Kidney tubule cell (primary cell): Measurements from ENCODE around the gene MRPL4.

Experiments
- DNase-seq: peaks from one replicate; pipeline ENCODE4 v3.0.0-alpha.2; 2018; ENCODE audit warnings: low spot score

The MRPL4 gene

DNA sequence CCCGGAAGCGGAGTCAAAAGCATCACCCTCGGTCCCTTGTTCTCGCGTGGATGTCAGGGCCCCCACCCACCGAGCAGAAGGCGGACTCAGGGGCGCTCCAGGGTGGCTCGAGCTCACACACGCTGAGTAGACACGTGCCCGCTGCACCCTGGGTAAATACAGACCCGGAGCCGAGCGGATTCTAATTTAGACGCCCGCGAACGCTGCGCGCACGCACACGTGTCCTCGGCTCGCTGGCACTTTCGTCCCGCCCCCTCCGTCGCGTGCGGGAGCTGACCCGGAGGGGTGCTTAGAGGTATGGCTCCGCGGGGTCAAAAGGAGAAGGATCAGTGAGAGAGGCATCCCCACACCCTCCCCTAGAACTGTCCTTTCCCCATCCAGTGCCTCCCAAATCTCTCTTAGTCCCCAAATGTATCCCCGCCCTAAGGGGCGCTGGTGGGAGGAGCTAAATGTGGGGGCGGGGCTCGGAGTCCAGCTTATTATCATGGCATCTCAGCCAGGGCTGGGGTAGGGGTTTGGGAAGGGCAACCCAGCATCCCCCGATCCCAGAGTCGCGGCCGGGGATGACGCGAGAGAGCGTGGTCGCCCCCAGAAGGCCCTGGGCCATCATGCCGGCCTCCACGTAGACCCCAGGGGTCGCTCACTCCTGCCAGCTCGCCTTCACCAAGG is 37.3 kb downstream of the MRPL4 start:
- peak; percentile 39 for DNase-seq

DNA sequence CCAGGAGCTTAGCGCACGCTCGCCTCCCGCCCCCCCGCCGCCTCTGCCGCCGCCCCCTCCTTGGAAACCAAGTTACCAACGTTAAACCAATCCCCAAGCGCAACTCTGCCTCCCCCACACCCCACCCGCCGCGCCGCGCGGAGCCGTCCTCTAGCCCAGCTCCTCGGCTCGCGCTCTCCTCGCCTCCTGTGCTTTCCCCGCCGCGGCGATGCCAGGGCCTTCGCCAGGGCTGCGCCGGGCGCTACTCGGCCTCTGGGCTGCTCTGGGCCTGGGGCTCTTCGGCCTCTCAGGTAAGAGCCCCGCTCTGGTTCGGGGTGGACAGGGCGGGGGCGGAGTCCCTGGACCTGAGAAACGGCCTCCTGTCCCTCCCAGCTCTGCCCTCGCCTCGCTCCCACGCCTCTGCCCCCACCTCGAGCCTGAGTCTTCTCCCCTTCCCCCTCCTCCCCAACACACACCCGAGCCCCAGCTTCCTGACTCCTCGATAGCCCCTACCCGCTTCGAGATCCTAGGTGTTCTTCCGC is 37.9 kb downstream of the MRPL4 start, which contains the start of gene ICAM5:
Gene ICAM5 (plus strand): TSS at position 117 of the 521 bp plus-strand sequence. CDS start 92 bp downstream, at position 209.
- no peak for DNase-seq

DNA sequence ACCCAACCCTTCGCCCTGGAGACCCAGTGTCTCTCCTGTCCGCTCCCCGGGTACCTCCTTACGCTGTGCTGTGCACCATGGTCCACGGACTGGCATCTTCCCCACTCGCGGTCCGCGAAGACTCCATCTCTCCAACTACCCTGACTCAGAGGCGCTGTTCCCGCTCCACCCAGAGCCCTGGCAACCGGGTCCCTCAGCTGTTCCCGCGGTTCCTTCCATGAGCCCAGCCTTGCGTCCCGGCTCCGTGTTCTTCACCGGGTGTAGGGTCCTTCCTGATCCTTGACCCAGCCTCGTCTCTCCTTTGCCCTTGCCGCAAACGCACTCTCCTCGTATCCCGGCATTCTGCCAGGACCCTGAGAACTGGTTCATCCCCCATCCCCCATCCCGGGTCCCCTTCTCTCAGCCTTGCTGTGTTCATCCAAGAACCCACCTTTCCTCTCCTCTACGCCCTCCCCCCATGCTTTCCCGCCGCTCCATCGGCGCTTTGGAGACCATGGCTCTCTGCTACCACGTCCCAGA is 38.4 kb downstream of the MRPL4 start:
- DNase-seq, result no peak

DNA sequence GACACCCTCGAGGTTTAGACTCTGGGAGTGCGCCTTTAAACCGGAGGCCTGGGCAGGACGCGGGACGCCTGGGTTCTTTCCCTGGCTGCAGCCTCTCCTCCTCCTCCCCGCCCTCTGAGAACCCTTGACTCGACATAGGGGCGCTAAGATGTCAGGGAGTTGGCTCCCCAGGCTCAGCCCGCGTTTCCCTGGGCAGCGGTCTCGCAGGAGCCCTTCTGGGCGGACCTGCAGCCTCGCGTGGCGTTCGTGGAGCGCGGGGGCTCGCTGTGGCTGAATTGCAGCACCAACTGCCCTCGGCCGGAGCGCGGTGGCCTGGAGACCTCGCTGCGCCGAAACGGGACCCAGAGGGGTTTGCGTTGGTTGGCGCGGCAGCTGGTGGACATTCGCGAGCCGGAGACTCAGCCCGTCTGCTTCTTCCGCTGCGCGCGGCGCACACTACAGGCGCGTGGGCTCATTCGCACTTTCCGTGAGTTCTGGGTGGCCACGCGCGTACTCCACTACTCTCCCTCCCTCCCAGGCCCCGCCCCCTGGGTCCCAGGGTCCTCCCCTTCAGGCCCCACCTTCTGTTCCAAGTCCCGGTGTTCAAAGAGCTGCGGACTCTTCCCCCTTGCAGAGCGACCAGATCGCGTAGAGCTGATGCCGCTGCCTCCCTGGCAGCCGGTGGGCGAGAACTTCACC is 39.0 kb downstream of the MRPL4 start:
- peak; percentile 34 for DNase-seq

DNA sequence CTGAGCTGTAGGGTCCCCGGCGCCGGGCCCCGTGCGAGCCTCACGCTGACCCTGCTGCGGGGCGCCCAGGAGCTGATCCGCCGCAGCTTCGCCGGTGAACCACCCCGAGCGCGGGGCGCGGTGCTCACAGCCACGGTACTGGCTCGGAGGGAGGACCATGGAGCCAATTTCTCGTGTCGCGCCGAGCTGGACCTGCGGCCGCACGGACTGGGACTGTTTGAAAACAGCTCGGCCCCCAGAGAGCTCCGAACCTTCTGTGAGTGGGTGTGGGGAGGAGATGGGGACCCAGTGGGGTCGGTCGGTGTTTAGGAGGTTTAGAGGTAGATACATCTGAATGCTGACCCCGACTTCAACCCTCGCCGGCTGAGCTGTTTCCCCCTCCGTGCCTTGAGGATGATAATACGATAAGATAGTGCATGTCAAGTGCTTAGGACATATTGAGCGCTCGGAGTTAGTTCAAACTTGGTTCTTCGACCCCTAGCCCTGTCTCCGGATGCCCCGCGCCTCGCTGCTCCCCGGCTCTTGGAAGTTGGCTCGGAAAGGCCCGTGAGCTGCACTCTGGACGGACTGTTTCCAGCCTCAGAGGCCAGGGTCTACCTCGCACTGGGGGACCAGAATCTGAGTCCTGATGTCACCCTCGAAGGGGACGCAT is 39.7 kb downstream of the MRPL4 start:
- DNase-seq, result no peak

DNA sequence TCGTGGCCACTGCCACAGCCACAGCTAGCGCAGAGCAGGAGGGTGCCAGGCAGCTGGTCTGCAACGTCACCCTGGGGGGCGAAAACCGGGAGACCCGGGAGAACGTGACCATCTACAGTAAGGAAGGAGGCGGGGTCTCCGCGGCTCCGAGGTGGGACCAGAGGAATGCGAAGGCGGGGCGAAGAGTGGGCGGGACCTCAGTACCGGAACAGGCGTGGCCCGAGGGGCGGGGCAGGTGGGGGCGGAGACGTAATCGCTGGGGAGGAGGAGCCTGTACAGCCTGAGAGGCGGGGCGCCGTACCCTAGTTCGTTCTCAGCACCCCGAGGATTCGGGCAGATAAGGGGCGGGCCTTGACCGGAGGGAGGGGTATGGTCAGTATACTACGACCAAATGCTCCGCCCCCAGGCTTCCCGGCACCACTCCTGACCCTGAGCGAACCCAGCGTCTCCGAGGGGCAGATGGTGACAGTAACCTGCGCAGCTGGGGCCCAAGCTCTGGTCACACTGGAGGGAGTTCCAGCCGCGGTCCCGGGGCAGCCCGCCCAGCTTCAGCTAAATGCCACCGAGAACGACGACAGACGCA is 40.3 kb downstream of the MRPL4 start:
- DNase-seq, result peak; percentile 59

DNA sequence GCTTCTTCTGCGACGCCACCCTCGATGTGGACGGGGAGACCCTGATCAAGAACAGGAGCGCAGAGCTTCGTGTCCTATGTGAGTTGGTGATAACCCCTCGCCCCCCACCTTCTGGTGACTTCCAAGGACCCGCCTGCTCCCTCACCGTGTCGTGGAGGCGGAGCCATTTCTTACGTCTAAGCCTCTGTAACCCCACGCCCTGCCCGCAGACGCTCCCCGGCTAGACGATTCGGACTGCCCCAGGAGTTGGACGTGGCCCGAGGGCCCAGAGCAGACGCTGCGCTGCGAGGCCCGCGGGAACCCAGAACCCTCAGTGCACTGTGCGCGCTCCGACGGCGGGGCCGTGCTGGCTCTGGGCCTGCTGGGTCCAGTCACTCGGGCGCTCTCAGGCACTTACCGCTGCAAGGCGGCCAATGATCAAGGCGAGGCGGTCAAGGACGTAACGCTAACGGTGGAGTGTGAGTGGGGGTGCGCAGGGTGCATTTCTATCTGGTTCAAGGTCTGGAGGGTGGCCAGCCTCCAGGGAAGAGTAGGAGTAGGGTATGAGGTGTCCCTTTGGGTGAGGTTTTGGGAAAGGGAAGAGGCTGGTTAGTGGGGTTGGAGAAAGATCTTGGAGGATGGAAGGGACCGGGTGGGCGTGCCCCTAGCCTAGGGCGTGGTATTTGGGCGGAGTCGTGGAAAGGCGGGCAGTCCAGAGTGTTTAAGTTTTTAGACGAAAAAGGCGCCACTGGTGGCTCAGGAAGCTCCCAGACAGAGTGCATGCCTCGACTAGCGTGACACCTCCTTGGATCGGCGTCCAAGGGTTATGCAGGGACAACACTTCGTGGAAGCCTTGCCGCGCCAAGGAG is 41.0 kb downstream of the MRPL4 start:
- DNase-seq, result no peak

DNA sequence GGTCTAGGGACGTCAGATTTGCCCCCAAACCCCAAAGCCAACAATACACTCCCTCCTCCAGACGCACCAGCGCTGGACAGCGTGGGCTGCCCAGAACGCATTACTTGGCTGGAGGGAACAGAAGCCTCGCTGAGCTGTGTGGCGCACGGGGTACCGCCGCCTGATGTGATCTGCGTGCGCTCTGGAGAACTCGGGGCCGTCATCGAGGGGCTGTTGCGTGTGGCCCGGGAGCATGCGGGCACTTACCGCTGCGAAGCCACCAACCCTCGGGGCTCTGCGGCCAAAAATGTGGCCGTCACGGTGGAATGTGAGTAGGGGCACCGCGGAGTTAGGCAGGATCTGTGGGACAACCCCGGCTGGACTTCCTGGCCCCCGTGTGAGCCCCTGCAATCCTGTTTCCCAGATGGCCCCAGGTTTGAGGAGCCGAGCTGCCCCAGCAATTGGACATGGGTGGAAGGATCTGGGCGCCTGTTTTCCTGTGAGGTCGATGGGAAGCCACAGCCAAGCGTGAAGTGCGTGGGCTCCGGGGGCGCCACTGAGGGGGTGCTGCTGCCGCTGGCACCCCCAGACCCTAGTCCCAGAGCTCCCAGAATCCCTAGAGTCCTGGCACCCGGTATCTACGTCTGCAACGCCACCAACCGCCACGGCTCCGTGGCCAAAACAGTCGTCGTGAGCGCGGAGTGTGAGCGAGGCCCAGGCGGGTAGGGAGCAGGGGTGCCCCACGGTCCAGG is 41.8 kb downstream of the MRPL4 start:
- DNase-seq, result no peak

DNA sequence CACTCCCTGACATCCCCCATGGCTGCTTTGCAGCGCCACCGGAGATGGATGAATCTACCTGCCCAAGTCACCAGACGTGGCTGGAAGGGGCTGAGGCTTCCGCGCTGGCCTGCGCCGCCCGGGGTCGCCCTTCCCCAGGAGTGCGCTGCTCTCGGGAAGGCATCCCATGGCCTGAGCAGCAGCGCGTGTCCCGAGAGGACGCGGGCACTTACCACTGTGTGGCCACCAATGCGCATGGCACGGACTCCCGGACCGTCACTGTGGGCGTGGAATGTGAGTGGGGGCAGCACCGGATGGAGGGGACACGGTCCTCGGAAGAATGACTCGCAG is 42.3 kb downstream of the MRPL4 start:
- no peak for DNase-seq

DNA sequence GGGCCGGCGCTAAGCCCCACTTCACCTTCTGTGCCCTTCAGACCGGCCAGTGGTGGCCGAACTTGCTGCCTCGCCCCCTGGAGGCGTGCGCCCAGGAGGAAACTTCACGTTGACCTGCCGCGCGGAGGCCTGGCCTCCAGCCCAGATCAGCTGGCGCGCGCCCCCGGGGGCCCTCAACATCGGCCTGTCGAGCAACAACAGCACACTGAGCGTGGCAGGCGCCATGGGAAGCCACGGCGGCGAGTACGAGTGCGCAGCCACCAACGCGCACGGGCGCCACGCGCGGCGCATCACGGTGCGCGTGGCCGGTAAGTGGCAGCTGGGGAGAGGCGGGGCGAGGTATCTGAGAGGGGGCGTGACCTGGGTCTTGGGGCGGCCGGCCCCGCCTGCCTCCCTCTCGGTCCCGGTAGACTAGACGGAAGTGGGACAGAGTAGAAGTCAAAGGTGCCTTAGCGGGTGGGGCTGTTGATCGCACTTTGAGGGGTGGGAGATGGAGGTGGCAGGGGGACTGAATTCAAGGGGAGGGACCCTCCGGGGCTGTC is 43.4 kb downstream of the MRPL4 start:
- DNase-seq, result no peak

DNA sequence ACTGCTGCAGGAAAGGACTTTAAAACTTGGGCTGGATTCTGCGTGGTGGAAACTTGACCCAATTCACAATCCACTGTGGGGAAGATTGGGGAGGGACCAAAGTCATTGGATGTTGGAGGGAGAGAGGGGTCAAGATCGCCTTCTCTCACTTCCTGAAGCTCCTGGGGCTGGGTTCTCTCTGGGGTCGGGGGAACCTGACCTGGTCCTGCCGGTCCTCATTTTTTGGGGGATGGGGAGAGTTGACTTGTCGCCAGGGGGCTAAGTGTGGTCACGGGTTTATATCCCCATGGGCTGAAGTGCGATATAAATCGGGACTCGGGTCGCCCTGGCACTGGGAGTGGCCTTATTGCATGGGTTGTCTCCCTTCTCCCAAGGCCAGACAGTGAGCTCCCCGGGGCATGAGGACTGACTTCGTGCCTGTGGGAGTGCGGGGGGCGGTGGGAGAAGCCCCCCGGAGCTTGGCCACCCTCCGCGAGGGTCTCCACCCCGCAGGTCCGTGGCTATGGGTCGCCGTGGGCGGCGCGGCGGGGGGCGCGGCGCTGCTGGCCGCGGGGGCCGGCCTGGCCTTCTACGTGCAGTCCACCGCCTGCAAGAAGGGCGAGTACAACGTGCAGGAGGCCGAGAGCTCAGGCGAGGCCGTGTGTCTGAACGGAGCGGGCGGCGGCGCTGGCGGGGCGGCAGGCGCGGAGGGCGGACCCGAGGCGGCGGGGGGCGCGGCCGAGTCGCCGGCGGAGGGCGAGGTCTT is 44.0 kb downstream of the MRPL4 start:
- DNase-seq, result no peak

DNA sequence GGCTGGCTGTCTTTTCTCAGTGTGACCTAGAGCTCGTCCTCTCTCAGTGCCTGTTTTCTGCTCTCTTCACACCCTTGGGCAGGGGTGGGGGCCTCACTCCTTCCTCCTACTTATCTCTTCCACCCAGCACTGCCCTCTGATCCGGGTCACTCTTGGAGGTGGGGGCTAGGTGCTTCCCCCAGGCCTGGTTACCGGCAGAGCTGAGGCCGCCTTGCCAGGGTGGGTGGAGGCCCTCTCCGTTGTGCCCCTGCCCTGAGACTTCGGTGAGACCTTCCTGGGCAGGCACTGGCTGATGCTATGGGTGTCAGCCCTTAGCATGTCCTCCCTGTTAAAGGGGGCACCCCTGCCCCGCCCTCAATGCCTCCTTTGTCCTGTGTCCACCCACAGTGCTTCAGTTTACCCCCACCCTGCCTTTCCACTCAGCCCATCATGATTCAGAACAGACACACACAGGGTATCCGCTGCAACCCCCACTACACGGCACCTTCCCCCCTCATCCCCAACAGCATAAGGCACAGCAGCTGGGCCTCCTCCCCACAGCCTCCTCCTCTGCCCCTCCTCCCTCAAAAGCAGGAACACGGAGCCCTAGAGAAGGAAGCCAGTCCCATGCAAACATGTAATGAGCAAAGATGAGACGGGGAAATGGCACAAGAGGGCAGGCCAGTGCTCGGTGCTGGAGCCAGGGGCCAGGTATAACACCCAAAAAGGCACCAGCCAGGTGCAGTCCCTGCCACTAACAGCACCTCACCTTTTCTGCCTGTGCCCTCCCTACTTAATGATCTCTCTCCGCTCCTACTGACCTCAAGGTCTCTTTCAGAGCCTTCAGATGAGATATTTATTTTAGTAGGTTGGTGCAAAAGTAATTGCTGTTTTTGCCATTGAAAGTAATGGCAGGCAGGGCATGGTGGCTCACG is 47.8 kb downstream of the MRPL4 start:
- no peak for DNase-seq

DNA sequence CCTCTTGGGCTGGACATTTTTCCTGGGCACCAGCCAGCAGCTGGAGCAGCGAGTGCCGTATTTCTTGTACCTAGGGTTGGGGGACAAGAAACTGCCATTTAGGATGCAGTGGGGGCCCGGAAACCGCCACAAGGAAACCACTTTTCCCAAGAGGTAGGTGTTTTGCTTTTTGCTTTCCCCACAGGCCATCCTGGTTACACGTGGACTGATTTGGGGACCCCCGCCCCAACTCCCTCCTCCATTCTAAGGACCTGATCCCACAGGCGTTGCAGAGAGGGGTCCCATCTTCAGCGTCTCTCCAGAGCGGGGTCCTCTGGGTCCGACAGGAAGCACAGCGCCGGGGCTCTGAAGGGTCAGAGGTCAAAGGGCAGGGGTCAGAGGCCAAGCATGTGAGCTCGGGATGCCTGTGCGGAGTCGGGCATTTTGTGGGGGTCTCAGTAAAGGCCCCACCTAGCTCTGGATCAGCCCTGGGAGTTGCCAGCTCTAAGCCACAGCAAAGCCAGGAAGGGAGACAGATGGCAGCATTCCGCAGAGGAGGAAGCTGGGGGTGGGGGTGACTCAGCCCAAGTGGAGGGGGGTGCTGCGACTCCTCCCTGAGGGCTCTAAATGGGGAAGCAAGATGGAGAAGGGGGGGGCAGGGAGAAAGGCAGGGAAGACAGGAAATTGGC is 53.3 kb downstream of the MRPL4 start:
- no peak for DNase-seq

DNA sequence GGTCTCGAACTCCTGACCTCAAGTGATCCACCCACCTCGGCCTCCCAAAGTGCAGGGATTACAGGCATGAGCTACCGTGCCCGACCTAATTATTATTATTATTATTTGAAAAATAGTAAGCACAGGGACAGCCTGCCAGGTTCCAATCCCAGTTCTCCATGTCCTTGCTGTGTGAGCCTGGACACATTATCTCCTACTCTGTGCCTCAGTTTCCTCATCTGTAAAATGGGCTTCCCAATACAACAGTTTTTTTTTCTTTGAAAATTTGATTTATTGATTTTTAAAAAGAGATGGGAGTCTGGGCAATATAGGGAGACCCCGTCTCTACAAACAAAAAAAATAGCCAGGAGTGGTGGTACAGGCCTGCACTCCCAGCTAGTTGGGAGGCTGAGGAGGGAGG is 54.3 kb downstream of the MRPL4 start:
- no peak for DNase-seq

DNA sequence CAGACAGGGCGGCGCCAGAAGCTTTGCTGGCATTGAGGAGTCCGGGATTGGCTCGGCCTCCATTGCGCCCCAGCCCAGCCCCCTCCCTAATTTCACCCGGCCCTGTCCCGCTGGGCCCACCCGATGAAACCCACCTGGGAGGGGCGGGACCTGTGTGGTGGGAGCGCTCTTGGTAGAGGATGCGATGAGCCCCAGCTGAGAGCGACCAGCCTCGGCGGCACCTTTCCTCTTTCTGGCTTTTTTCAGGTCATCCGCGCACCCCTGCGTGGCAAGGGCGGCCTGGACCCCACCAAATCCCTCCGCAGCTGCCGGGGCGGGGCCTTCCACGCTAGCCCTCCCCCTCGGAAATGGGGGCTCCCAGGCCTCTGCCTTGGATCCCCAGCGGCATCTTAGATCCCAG is 57.4 kb downstream of the MRPL4 start, which contains the start of gene ZGLP1:
Gene ZGLP1 (minus strand): TSS at position 393 of the 400 bp plus-strand sequence.
- no peak for DNase-seq
